Measurements from ENCODE around the gene ELAC2. TPM values are rescaled to one million over a fixed set of nuclear protein-coding genes. Genes with fewer than 3 reads are reported as not detected.

ELAC2 gene
- total and polyA plus RNA-seq, 2 of the 8 experiments (the other 6 are each of a cell fraction or from before 2014, with no cell fraction given) = 91.6 to 127 TPM

DNA sequence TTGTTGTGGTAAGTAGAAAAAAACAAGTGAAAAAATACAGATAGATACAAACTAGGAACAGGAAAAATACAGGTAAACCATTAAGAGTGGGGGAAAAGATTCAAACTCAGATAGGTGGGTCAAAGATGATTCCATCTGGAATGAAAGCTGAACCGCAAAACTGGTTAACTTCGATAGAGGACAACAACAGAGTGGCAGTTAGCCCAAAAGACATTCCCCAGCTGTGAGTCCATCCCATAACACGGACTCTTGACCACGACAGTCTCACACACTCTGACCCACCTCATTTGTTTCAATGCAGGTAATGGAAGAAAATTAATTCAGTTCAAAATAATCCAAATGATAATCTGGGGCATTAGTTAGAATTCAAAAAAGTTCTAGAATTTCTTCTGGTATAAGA, 13.5 kb downstream of the ELAC2 start:
- Histone ChIP-seq H3K27ac (ENCODE audit: low read depth, low read length) (no peak overlapping the region; the same call in 1 of the 2 replicates), H4K20me1 (replicated peaks in 1 of 2; ENCODE audit: control insufficient read depth in 1 of 2, insufficient read depth in 2 of 2, low read length in 2 of 2) (peaks cover 1 to 11% of the 10 kb centered on the region in 2 experiments), H2BK12ac (ENCODE audit: low read depth, low read length) (no peak overlapping the region), H3K9me3 (ENCODE audit: insufficient read depth in 2 of 2, low read depth in 1 of 2, low read length in 1 of 2) (no peaks in the 10 kb centered on the region), H2AFZ (ENCODE audit: low read length) (no peak overlapping the region), H3K4me2 (ENCODE audit: insufficient read depth in 1 of 2, low read depth in 2 of 2, low read length in 2 of 2) (no peak overlapping the region), H3K23ac (ENCODE audit: insufficient read length) (no peak overlapping the region), H2BK20ac (ENCODE audit: low read length) (no peak overlapping the region), H3K56ac (replicated peaks; ENCODE audit: insufficient read length, low read depth, low read length) (no peak overlapping the region), H3K14ac (ENCODE audit: insufficient read length) (no peak overlapping the region), H2BK120ac (replicated peaks; ENCODE audit: low read depth, low read length) (no peak overlapping the region), H4K5ac (ENCODE audit: insufficient read length, low read depth, low read length) (no peak overlapping the region), H4K8ac (ENCODE audit: extremely low read depth, insufficient read depth, low read length) (no peak overlapping the region), H3K23me2 (ENCODE audit: low read depth, low read length) (no peaks in the 10 kb centered on the region), H3K4me1 (replicated peaks in 1 of 4; ENCODE audit: control insufficient read depth in 3 of 4, insufficient read depth in 4 of 4, low read length in 3 of 4) (no peaks in the 10 kb centered on the region), H3K4me3 (ENCODE audit: extremely low read depth in 1 of 4, insufficient read depth in 2 of 4, low read depth in 3 of 4, low read length in 4 of 4) (no peak overlapping the region), H3K4ac (replicated peaks; ENCODE audit: insufficient read length, low read depth, low read length) (no peak overlapping the region), H3K18ac (ENCODE audit: extremely low read depth, low read length) (no peak overlapping the region), H2BK5ac (ENCODE audit: low read depth, low read length) (no peak overlapping the region), H3K27me3 (replicated peaks in 1 of 4; ENCODE audit: control insufficient read depth in 3 of 4, extremely low read depth in 1 of 4, insufficient read depth in 3 of 4, low read length in 3 of 4) (no peaks in the 10 kb centered on the region), H3K36me3 (ENCODE audit: control insufficient read depth in 2 of 4, insufficient read depth in 4 of 4, low read length in 3 of 4) (peaks cover 42 to 68% (median 57%) of the 10 kb centered on the region in 4 experiments), H3K79me2 (ENCODE audit: control insufficient read depth in 1 of 2, insufficient read depth in 2 of 2, low read length in 2 of 2) (no peaks in the 10 kb centered on the region), H2BK15ac (ENCODE audit: low read length) (no peak overlapping the region), H4K91ac (replicated peaks; ENCODE audit: insufficient read length, low read length) (no peak overlapping the region), H3K9ac (replicated peaks in 1 of 4; ENCODE audit: extremely low read depth in 1 of 4, low read depth in 3 of 4, low read length in 3 of 4) (no peak overlapping the region), H2AK5ac (ENCODE audit: low read depth, low read length) (no peak overlapping the region), H3K79me1 (ENCODE audit: low read depth, low read length) (no peaks in the 10 kb centered on the region)
- no peak for FAIRE-seq
- DNase-seq (ENCODE audit: low read depth in 1 of 2, low spot score in 2 of 2) = no peak
- 90% methylated on average over 4 of the region's 4 CpGs; no CpG with 5 or more reads in 1 of the 2 experiments for WGBS, 2 experiments (ENCODE audit: extremely low coverage in 1 of 2, insufficient coverage in 1 of 2, insufficient read length in 1 of 2, insufficient replicate concordance in 2 of 2, low coverage in 1 of 2, low lambda C conversion rate in 2 of 2, missing lambda C conversion rate in 1 of 2)
- TF ChIP-seq NRF1 (IDR thresholded peaks at IDR 0.05; ENCODE audit: low read depth, low read length) (no peak), SIX5 (IDR thresholded peaks at IDR 0.05; ENCODE audit: low read depth, low read length) (no peak), MAFK (IDR thresholded peaks at IDR 0.05; ENCODE audit: low read depth, low read length) (no peak)
- CTCF ChIA-PET (ENCODE audit: partially characterized antibody) = interaction anchor here (0.5 to 2.3 kb wide), 8 partner anchors 11 to 458 kb away, joined by 3 to 11 read pairs (median 4); partner anchors contain the start of gene ELAC2
- POLR2A ChIA-PET (ENCODE audit: partially characterized antibody) = interaction anchor here (1.2 to 3.9 kb wide), 5 partner anchors 8 to 17 kb away, joined by 4 to 13 read pairs (median 4); no protein-coding TSS in a partner anchor

Measured in H1 (cell line).